NCI-H187 treated with DMSO at 0.1 percent for 48 hours (cell line): Measurements from ENCODE around the gene ZDHHC14.
"Not testable (repeated sequence)": the region's sequence is repeated elsewhere in the genome, so short reads cannot be mapped to it uniquely, and the experiment has no call there.

Experiments used
- DNase-seq: peaks from one replicate; lab custom pipeline; 2025; lab: John Stamatoyannopoulos, UW

ZDHHC14 gene

DNA sequence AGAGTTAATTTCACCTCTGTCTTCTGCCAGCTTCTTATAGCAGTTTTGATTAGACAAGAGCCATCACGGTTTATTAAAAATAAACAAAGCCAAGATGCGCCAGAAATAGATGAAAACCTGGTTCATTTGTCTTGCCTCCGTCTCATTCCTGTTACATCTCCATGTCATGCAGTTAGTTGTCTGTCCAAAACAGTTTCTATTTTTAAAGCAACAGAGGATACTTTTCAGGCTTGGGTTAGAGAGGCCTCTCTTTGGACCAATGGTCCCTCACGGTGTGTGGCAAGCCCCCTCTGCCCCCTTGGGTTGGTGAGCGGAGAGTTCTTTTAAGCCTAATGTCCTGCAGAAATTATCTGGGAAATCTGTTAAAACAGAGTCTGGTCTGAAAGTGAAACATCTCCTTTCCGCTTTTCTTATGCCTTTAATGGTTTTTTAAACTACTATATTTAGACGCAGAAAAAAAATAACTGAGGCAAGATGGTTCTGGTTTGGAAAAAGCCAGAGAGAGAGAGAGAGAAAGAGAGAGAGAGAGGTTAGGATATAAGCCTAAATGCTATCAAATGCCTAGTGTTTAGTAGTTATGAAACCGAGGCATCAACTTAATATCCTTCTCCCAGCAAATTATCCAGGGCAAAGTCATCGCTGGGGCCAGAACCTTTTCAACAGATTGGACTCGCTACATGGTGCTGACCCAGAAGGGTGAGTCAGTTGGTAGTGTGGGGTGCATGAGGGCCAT, 64.5 kb downstream of the ZDHHC14 start:
- no peak for DNase-seq

GRCh38 chr6:157447735-157448134, 66.7 kb downstream of the ZDHHC14 start:
- DNase-seq = no peak

DNA sequence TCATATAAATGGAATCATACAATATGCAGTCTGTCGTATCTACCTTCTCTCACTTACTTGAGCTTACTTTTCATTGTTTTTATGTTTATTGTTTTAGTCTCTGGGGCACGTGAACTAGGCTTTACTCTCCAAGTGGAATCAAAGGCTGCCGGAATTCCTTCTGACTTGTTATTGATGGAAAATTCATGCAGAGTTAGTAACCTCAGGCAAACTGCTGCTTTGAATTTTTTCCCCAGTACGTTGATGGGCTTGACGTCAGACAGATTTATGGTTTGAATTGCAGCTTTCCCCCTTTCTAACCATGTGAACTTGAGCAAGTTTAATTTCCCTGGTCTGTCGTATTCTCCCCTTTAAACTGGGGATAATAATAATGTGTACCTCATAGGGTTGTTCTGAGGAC, 68.6 kb downstream of the ZDHHC14 start:
- no peak for DNase-seq

GRCh38 chr6:157450931-157451742, 70.1 kb downstream of the ZDHHC14 start:
- no peak for DNase-seq

DNA sequence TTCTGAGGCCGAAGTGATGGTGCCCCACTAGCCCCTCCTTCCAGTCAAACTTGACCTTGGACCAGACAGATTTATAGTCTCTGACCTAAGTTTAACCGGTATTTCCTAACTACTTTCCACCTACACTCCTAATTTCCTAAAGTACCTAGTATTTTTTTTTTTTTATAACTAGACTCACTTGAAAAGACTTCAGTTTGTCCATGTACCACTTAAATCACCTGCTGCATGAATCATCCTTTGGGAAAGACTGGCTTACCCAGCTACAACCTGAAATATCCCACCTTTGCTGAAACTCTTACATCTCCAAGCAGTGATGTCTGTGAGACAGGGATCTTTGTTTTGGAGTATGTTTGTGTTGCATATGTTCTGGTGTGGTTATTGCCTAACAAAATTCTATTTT, 71.1 kb downstream of the ZDHHC14 start:
- no peak for DNase-seq

GRCh38 chr6:157453131-157453530, 72.1 kb downstream of the ZDHHC14 start:
- no peak for DNase-seq

- DNase-seq = no peak
These were observed 73.0 kb downstream of the ZDHHC14 start for GRCh38 chr6:157453978-157454377.

GRCh38 chr6:157454762-157455714, 74.0 kb downstream of the ZDHHC14 start:
- DNase-seq = no peak

- DNase-seq = no peak
These were observed 74.9 kb downstream of the ZDHHC14 start for GRCh38 chr6:157455731-157456523.

GRCh38 chr6:157456524-157456829, 75.5 kb downstream of the ZDHHC14 start:
- DNase-seq = no peak

GRCh38 chr6:157457787-157458186, 76.8 kb downstream of the ZDHHC14 start:
- no peak for DNase-seq

- DNase-seq = no peak
These were observed 78.3 kb downstream of the ZDHHC14 start for GRCh38 chr6:157459327-157459726.

GRCh38 chr6:157460182-157460999, 79.4 kb downstream of the ZDHHC14 start:
- DNase-seq = no peak

GRCh38 chr6:157461000-157461915, 80.3 kb downstream of the ZDHHC14 start:
- no peak for DNase-seq

DNA sequence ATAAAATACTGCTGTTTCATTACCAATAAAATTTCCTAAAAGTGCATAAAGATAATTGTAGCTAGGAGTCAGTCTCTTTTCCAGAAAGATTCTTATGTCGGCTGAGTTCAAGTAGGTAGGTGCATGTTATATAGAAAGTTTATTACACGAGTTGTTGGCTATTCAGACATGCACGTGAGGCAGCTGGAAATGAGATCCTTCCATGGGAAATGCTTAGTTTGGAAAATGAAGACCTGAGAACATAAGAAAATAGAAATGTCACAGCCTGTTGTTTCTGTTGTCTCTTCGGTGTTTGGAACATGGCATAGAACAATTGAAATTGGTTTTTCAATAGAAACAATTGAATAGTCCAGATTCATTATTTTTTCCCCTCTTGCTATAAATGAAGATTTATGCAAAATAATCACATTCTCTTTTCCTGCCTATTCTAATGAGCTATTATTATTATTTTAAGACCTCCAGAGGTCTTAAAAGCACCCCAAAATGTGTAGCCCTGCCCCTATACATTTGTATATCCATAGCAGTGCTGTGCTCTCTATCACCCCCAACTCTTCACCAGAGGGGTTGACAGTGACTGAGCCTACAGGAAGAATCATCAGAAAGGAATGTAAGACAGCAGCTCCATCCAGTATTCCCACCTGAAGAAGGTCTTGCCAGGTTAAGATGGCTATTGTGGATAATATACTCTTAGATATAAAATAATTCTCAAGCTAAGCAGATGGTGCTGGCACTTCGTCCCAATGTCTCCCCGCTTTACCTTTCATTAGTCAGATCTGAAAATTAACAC, 82.2 kb downstream of the ZDHHC14 start:
- no peak for DNase-seq

GRCh38 chr6:157463743-157464135, 82.7 kb downstream of the ZDHHC14 start:
- not testable (repeated sequence) for DNase-seq

DNA sequence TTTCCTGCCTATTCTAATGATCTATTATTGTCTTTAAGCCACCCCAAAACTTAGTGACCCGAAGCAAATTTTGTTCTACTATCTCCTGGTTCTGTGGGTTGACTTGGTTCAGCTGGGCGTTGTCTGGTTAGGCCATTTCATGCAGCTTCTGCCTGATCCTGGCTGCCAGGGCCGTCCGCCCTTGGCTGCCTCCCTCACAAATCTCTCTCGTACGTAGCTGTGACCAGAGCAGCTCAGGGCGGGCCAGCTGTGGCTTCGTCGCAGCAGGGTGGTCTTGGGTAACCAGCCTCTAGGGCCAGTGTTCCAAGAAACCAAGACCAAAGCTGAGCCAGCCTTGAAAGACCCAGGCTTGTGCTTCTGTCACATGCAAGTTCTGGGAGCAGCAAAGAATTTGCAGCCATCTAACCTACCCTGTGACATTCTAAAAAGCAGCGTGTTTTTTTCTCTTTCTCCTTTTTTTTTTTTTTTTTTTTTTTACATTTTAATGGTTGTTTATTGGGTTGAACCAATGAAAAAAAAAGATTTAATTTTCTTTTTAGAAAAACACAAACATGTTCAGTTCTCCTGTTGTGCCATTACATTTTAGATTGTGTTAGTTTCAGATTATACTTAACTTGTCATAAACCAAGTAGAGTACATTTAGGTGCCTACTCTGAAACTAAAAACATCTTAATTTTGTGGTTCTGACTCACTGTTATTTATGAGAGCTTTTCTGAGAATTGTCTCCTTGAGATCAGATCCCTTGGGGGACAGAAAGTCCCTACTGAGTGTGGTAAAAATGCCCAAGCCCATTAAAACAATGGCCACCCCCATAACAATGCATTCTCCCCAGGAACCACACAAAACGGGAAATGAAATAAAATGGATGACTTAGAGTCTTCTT, 83.9 kb downstream of the ZDHHC14 start:
- DNase-seq = no peak

DNA sequence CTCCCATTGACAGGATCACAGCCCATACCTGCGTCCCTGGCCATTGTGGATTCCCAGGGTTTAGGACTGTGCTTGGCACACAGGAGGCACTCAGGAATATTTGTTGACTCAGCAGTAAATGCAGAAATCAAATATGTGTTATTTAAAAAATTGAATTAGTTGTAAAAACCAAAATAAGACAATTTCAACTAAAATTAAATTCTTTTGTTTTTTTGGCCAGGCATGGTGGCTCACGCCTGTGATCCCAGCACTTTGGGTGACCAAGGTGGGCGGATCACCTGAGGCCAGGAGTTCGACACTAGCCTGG, 85.3 kb downstream of the ZDHHC14 start:
- no peak for DNase-seq
